ENCODE results near the gene CNTLN.

DNA sequence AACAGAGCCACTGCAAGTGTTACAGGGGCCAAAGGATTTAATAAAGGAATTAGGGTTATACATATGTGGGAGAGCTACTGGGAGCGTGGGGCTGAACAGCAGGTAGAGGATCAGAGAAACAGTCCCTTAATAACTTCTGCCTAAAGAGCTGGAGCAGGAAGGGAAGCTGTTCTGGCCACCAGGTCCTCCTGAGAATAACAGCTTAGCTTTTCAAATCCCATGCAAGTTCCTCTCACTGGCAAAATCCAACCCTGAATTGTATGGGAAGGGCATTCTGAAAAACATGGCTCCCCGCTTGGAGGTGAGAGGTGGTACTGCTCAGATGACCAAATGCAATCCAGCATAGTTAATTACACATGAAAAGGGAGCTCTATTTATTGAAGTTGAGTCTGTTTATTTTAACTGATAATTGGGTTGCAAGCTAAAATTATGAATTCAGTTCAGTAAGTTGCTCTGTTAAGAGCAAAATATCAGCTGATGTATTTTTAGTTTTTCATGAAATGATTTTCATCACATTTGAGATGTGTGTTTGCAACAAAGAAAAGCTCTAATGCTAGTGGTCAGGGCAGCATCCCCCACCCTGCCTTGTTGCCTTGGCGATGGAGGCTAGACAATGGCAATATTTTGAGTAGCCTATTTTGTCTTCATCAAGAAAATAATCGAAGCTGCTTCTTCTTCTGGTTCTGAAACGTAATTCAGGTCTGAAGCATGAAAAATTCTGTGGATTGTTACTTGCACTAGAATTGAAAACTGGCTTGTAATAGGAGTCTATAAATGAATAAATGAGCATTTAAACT, 385.6 kb downstream of the CNTLN start:
- TF ChIP-seq POLR2A (IDR thresholded peaks at IDR 0.05) (no peak), CTCF (IDR thresholded peaks at IDR 0.05) (no peak)
